Hepatocyte (in vitro differentiated cells): Measurements from ENCODE around the gene TNS3.

ENCODE experiments used
- EZH2 ChIP-seq: fragments of 200-600 bp; sonication (generic); IDR thresholded peaks from 2 replicates; pipeline ENCODE4 v1.6.1; 2016; ENCODE audit warnings: antibody characterized with exemption, mild to moderate bottlenecking, borderline replicate concordance
- EZH2phosphoT487 ChIP-seq: fragments of 200-600 bp; sonication (generic); IDR thresholded peaks from one replicate; pipeline ENCODE4 v1.6.1; 2018; ENCODE audit warnings: antibody characterized with exemption, mild to moderate bottlenecking, low read depth, moderate library complexity; ENCODE audit not compliant: unreplicated experiment, severe bottlenecking
- TF ChIP-seq, protein P1 (sequence below): fragments of 200-600 bp; sonication (generic); IDR thresholded peaks from 2 replicates; pipeline ENCODE4 v1.5.1; 2016; ENCODE audit warnings: antibody characterized with exemption, mild to moderate bottlenecking; ENCODE audit not compliant: poor library complexity

DNA sequence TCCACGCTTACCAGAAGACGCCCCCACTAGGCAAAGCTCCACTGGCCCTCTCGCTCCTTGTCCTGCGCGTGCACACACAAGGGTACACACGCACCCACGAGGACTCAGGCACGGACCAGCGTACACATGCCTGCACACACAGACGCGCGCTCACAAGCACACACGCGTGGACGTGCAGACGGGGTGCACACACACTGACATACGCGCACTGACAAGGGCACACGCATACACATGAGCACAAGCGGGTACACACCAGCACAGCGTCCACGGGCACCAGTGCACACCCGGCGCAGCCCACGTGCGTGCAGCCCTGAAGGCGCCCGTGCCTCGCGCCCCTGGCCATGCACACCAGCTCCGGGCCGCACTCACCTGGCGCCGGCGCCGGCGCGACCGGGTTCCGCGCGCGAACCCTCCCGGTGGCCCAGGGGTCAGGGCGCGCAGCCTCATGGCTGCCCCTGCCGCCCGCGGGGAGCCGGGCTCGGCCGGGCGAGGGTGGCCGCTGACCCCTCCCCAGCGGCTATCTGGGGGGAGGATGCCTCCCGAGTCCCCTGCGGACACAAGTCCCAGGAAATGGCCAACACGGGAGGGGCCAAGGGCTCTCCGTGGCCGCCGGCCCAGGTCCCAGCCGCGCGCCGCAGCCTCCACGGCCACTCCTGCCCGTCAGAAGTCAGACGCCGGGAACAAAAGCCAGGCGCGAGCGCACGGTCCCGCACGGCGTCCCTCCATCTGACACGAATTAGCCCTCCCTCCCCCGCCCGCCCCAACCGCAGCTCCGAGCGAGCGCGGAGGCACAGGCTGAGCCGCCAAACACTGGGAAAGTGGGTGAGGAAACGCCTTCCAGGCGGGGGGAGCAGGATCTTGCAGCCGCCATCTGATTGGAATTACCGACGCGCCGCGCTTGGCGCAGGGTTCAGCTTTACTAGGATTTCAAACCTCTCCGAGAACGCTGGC is 45.0 kb downstream of the TNS3 start:
- TF ChIP-seq, protein P1, sequence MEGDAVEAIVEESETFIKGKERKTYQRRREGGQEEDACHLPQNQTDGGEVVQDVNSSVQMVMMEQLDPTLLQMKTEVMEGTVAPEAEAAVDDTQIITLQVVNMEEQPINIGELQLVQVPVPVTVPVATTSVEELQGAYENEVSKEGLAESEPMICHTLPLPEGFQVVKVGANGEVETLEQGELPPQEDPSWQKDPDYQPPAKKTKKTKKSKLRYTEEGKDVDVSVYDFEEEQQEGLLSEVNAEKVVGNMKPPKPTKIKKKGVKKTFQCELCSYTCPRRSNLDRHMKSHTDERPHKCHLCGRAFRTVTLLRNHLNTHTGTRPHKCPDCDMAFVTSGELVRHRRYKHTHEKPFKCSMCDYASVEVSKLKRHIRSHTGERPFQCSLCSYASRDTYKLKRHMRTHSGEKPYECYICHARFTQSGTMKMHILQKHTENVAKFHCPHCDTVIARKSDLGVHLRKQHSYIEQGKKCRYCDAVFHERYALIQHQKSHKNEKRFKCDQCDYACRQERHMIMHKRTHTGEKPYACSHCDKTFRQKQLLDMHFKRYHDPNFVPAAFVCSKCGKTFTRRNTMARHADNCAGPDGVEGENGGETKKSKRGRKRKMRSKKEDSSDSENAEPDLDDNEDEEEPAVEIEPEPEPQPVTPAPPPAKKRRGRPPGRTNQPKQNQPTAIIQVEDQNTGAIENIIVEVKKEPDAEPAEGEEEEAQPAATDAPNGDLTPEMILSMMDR, result no peak
- TF ChIP-seq EZH2phosphoT487 (no peak), EZH2 (no peak)
